ENCODE results near the gene TMEM72.

The TMEM72 gene

DNA sequence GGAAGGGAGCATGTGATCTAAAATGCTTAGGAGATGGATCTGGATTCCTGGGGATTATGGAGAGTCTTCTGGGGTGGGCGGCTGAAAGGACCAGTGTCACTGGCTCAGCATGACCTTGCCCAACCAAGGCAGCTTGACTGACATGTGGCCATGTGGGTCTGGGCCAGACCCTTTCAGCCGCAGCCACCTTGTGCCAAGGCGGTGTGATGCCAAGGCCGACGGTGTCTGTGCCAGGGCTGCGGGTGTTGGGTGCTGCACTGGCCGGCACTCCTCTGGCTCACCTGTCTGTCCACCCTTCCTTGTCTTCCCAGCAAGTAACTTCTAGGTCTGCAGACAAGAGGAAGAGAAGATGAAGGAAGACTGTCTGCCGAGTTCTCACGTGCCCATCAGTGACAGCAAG is 58.7 kb downstream of the TMEM72 start:
- no peak for DNase-seq

DNA sequence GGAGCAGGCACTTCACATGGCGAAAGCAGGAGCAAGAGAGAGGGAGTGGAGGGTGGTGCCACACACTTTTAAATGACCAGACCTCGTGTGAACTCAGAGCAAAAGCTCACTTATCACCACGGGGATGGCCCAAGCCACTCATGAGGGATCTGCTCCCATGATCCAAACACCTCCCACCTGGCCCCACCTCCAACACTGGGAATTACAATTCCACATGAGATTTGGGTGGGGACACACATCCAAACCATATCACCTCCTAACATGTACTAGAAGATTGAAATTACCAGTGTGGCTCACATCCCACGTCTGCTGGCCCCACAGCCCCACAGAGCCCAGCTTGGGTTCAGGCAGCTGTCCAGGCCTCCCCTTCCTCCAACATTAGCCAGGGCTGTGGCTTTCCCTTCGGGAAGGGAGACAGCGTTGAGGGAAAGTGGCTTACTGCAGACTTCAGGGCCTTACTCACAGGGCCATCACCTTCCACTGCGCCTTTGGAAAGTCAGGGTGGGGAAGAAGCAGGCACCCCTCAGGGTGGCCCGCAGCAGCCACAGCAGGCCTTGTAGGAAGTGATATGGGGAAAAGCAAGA is 59.8 kb downstream of the TMEM72 start:
- DNase-seq: no peak

DNA sequence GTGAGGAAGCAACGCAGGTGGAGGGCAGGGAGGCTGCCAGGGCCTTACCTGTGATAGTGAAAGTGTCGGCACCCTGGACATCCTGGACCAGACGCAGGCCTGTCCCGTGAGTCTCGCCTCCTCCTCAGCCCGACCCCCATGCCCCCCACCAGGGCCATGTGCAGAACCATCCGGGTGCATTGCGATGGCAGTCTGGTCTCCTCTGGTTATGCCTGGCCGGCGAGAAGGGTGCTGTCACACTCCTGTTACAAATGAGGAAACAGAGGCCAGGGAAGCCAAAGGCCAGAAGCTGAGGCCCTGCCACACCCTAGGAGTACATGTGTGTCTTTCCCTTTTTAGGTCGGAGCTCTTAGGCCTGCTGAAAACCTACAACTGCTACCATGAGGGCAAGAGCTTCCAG is 60.3 kb downstream of the TMEM72 start:
- DNase-seq: no peak

DNA sequence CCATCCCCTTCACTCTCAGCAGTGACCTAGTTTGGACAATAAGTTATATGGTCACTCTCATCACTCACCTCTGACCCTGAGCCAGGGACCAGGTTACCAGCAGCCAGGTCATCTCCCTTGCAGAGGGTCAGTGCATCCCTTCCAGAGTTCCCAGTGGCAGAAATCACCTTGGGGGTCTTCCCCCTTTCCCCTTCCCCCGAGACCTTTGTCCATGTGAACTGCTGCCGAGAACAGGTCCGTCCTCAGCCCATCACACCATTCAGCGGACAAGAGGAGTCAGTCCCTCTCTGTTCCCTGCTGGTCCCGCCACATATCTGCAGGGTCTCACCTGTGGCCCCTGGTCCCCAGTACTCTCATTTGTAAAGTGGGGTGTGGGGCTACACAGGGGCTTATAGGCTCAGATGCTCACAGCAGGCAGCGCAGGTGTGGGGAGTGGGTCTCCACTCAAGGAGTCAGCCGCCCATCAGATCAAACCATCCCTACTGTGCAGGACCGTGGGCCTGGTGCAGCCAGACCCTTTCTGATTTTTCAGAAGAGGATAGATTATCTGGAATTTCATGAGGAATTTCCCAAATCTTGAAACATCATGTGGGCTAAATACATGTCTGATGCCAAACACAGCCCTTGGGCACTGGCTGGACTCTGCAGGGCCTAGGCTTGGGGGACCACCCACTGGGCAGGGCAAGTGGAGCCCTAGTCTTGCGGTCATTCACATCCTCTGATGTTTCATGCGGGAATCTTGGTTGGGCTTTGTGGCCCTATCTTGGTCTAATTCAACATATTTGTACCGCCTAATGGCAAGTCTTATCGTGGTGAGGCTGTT is 61.0 kb downstream of the TMEM72 start:
- no peak for DNase-seq

DNA sequence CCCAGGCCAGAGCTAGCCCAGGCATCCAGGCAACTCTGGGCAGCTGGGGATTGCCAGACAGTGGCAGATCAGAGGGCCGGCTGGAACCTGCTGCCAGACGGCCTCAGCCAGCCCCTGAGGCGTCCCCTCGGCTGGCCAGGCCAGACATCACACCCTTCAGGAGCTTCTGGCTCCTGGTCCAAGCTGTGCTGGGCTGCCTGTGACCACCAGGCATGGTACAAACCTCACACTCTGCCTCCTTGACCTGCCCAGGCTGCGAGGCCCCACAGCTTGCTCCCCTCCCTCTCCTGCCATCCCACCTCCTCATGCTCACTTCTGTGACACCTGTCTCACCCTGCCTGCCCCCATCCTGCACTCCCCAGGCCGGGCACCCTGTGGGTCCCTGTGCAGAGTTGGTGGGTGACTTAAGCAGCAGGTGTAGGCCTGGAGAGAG is 61.8 kb downstream of the TMEM72 start:
- DNase-seq: no peak

DNA sequence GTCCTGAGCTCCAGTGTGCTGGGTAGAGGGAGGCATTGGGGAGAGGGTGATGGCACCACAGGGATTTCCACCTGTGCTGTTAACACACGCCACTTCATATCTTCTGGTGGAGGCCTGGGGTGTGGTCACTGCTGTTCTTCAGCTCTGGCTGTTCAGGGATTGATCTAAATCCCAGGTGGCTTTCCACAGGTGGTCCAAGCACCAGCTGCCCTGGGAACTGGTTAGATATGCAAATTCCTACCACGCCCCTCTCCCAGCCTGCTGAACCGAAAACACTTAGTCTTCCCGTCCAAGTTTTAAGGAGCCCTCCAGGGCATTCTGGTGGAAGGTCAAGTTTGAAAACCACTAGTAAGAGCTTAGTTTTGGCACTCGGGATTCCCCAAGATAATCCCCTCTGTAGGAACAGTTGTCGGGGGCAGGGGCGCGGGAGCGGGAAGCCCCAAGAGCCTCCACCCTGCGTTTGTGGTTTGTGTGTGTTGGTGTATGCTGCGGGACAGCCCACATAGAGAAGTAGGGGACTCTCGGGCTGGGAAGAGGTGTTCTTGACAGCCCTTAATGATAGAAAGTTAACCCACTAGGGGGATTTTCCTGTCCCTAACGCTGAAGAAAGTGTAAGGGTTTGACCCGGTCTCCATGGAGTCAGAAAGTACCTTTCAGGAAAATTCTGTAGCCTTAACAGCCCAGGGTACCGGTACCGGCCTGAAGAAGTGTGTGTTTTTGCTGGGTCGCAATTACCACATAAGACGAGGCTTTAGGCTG is 62.4 kb downstream of the TMEM72 start:
- no peak for DNase-seq

DNA sequence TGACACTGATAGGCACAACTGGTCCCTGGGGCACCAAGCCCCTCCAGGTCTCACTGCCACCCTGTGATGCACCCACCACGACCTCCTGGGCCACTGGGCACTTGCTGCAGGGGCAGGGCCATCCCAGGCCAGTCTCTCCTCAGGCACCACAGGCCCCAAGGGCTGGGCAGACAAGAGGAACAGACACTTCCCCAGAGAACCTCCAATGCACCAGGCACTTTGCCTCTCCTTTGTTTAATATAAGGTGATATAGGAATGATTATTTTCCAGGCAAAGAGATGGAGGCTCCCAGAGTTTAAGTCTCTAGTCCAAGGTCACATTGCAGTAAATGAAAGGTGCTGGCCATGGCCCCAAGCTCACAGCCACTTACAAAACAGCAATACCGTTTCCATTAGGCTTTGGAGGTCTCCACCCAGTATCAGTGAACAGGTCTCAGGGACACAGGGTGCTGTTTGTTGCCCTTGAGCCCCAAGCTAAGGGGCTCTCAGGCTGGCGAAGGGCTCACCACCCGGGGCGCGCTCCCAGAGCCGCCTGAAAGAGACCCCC is 63.0 kb downstream of the TMEM72 start:
- no peak for DNase-seq

DNA sequence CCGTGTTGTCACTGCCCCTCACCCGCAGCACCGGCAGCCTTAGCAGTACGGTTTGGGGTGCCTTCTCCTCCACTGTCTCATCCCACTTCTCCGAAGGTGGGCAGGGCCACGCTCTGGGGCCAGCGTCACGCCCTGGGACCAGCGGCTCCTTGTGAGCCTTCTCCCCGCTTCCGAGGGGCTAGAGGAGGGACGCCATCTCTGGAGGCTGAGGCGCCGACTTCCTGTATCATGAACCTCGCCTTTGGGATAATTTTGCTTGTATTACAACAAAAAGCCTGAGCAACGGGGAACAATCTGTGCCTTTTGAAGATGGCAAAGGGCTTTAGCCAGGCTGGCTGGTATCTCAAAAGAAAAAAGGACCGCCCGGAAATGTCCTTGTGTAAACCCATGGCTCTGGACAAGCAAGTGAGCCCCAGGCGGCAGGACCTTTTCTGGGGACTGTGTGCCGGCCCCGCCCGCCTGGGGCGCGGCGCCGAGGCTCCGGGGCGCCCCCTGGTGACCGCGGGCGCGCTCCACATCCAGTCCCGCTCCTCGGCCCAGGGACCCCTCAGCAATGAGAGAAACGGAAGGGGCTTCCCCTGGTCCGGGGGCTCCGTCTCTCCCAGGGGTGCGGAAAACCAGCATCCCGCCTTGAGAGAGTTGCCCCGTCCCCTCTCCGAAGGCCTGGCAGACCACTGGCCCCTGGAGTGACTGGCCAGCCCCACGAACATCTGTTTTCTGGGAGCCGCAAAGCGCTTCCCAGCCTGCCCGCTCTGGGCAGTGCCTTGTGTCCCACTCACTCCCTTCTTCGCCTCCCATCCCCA is 63.7 kb downstream of the TMEM72 start:
- DNase-seq: peak; percentile 63

DNA sequence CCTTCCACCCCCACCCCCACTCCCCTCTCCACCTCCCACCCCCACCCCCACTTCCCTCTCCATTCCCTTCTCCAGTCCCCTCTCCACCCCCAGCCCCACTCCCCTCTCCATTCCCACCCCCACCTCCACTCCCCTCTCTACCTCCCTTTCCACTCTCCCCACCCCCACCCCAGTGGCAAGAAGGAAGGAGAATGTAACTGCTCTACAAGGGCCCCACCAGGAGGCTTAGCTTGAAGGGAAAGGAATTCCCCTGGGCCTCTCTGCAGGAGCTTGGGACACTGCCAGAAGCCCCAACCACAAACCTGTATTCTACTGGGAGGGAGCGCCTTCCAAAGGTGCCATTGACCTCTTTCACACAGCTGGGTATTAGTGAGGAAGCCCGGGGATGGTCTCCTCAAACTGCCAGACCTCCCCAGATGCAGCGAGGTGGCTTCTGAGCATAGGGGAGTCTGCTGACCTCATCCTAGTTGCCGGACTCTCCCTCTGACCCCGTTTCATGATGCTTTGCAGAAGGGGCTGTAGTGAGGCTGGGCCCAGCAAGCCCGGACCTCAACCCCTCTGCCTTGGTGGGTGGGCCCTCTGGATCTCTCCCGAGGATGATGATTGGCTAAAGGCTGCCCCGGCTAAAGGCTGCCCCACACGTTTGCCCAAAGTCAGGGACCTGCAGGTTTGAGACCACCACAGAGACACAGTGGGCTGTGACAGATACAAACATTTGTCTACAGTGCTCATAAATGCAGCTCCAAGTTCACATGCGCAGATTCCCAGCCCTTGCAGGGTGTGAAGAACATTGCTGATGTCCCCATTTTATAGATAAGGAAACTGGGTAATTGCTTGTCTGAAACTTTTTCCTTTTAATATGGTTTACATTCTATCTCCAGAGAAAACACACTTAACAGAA is 64.5 kb downstream of the TMEM72 start:
- DNase-seq: peak; percentile 83

DNA sequence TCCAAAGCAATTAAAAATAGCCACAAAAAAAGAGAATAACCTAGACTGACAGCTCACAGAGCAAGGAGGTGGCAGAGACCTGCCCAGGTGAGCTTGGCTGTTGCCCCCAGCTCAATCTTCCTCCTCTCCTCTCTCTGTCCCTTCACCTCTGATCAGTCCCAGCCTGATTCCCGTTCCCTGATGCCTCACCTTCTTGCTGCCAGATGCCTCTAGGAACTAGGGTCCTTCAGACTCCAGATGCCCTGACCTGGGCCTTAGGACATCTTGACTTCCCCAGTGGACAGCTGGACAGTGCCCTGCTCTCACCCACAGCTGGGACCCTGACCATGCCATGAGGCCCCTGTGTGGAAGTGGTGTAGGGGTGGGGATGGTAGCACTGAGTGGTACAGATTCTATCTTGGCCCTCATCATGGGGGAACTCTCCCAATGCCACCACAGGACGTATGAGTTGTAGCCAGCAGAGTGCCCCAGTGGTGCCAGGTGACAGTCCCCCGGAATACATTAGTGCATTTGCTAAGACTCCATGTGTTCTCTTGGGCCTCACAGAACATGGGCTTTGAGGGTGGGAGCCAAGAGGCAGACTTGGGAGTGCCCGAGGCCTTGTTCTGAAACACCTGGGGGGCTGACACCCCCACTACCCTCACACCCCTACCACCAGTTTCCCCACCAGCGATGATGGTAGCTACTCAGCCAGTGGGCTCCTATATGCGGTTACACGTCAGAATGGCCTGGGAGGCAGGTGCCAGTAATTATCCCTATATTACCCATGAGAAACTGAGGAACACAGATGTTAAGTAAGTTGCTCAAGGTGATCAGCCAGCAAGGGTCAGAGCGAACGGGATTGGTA is 65.4 kb downstream of the TMEM72 start:
- DNase-seq: no peak

DNA sequence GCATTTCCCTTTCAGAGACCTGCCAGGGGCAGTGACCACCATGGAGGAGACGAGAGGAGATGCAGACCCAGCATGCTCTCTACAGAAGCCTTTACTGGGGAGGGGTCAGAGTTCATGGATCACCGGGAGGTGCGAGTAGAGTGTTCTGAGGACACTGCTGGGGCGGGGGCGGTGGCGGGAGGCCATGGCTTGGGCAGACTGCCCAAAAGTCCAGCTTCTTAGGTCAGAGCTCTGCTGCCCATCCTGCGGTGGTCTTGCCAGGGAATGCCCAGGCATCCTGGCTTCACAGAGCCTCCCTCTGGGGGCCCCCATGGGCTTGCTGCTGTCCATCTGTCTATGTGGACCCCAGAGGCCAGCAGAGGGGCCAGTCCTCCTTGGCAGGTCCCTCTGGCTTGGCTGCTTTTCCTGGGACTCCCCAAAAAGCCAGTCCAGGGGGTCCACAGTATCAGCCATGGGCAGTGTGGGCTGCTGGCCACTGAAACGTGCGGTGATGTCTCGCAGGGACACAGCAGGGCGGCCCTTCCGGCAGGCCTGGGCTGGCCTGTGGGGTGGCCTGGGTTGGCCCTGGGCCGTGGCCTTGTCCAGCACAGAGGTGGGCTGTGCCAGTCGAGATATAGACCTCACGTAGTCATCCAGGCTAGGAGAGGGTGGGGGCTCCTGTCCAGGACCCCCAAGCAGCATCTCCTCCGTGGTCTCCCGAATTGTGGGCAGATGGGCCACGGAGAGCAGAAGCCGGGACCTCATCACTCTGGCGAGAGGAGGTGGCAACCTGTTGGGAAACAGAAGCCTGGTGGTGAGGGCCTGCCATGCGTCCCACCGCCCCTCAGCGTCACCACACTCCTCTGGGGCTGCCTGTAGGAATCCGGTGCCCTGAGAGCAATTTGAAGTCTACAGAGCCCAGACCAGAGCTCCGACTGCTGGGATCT is 66.4 kb downstream of the TMEM72 start:
- no peak for DNase-seq

DNA sequence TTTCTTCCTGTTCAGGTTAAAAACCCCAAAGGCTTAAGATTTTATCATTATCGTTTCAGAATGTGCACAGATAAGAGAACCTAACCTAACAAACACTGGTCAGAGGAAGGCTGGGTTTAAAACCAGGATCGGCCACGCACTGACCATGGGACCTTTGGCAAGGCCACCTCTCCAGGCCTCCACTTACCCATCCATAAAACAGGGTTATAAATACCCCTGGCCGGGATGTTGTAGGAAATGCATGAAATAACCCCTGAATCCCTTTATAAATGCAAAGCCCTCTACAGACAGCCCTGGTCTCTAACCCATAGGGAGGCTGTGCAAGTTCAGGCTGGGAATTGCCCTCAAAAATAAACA is 67.1 kb downstream of the TMEM72 start:
- no peak for DNase-seq

DNA sequence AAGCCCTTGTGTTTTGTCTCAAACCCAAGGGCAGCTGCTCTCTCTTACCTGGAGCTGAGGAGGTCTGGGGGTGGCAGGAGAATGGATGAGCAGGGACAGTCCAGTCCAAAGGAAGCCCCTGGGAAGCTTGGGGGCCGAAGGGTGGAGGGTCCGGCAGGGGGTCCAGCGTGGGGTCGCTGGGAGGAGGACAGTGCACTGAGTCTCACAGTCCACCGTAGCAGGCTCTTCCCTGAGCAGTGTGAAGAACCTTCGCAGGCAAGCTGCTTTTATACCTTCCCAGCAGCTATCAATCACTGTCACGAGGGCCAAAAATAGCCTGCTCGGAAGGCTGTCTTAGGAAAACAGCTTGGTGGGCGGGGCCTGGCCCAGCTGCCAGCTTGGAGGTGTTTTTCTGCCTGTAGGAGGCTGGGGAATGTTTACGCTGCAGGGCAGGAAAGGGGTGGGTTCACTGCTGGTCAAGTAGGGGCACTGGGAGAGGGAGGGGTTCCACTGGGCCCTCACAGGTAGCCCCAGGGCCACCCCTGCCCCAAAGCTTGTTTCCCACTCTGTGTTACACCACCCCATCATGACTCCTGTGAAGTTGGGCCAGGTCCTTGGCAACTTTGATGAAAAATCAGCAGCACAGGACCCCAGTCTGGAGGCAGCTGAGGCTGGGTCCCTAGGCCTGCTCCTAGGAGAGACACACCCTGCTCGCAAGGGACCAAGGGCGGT is 67.6 kb downstream of the TMEM72 start, which contains the start of gene DEPP1:
TSS of gene DEPP1 (minus strand) at position 240 of the 711 bp plus-strand sequence. CDS start 779 bp downstream, outside the sequence.
- DNase-seq: peak; percentile 90

DNA sequence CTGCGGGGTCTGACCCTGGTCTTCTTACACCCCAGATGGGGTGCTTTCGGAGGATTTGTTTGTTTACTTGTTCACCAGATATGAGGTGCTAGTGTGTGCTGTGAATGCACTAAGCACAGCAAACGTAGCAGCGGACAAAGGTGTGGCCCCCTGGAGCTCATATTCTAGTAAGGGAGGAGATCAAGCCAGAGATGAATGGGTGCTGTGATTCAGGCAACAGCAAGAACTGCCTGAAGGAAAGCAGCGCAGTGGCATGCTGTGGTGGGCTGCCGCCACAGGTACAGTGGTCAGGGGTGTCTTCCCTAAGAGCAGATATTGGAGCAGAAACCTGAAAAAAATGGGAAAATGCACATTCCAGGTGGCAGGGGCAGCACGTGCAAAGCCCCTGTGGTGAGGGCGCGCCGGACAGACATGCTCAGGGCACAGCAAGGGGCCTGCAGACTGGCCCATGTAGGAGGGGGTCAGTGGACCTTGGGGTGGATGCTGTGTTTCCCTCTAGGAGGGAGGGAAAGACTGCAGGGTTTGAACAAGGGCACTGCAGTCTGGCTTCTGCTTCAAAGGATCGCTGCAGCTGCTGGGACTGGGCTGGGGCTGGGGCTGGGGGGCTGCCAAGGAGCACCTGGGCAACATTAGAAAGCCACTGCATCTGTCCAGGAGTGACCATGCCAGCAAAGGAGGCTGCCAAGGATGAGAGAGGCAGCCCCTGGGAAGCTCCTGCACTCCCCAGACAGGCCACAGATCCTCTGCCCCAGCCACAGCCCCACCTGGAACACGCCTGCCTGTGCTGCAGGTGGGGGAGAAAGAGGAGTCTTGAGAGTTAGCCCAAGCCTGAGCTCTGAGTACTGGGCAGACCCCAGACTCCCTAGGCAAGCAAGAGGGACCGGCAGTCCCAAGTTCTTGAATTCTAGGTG is 68.4 kb downstream of the TMEM72 start:
- no peak for DNase-seq

DNA sequence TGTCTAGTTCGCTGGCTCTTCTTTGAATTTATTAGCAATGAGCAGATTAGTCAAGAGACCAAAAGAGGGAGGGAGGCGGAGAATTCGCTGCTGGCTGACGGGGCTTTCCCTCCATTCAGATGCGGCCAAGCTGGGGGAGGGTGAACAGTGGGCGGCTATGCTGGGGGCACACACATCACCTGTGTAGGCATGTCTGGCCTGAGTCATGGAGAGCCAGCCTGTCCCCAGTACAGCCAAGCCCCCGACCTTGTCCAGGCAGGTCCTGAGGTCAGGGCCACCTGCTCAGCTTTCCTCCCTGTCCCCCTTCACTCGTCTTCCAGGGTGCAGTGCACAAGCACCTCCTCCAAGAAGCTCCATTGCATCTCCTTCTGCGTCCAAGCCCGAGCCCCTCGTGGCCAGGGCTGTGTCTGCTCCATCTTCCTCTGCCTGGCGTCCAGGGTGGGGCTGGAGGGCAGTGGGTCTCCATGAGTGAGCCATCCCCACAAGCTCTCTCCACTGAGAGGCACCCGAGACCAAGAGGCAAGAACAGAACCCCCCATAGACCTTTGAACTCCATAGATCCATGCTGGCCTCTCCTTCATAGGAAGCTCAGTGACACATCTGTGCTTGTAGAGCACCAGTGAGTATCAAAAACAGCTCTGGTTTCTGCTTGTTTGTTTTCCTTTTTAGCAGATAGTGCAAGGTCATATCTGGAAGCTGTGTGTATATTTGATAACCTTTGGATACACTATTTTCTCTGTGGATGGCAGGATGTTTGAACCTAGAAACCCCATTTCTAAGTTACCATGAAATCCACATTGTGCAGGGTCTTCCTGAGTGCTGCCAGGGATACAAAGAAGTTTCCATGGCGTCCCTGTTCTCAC is 69.4 kb downstream of the TMEM72 start:
- DNase-seq: no peak
